HG02840 (cell line): ENCODE measurements around the gene PAN2.
"Not testable (repeated sequence)": the region's sequence is repeated elsewhere in the genome, so short reads cannot be mapped to it uniquely, and the experiment has no call there.

Experiments
- ATAC-seq: cut with Tn5 transposase; IDR thresholded peaks from one replicate; pipeline ENCODE4 v1.9.1; 2021; ENCODE audit warnings: mild to moderate bottlenecking, moderate library complexity, moderate number of reproducible peaks; ENCODE audit not compliant: unreplicated experiment, low FRiP score

The PAN2 gene

GRCh38 chr12:56342290-56342689 is 8.5 kb upstream of the PAN2 start:
- not testable (repeated sequence) for ATAC-seq

- ATAC-seq = no peak
These were observed 7.8 kb upstream of the PAN2 start for GRCh38 chr12:56341616-56342015.

- no peak for ATAC-seq
These were observed 5.3 kb upstream of the PAN2 start for GRCh38 chr12:56339158-56339422.

GRCh38 chr12:56338308-56339157 is 4.7 kb upstream of the PAN2 start, which contains the start of gene IL23A:
IL23A (plus strand) TSS chr12:56338884; CDS start chr12:56339045, 161 bp downstream.
- no peak for ATAC-seq

- ATAC-seq = no peak
These were observed 4.0 kb upstream of the PAN2 start for GRCh38 chr12:56337753-56338251.

- ATAC-seq = no peak
These were observed 2.8 kb upstream of the PAN2 start for GRCh38 chr12:56336361-56337167.

GRCh38 chr12:56335527-56335926 is 1.7 kb upstream of the PAN2 start:
- not testable (repeated sequence) for ATAC-seq

GRCh38 chr12:56334490-56334793 is 642 bp upstream of the PAN2 start:
- ATAC-seq = no peak

GRCh38 chr12:56333197-56333678 is 562 bp downstream of the PAN2 start:
- no peak for ATAC-seq

- no peak for ATAC-seq
These were observed 1.1 kb downstream of the PAN2 start for GRCh38 chr12:56332512-56333196.

GRCh38 chr12:56330936-56331490 is 2.8 kb downstream of the PAN2 start:
- no peak for ATAC-seq

- no peak for ATAC-seq
These were observed 7.3 kb downstream of the PAN2 start for GRCh38 chr12:56326533-56326932.

- ATAC-seq = no peak
These were observed 7.7 kb downstream of the PAN2 start for GRCh38 chr12:56326126-56326525.

GRCh38 chr12:56324206-56324605 is 9.6 kb downstream of the PAN2 start:
- ATAC-seq = no peak

- not testable (repeated sequence) for ATAC-seq
These were observed 12.2 kb downstream of the PAN2 start for GRCh38 chr12:56321610-56322009.

GRCh38 chr12:56321027-56321426 is 12.8 kb downstream of the PAN2 start:
- ATAC-seq = no peak

GRCh38 chr12:56317675-56318074 is 16.1 kb downstream of the PAN2 start:
- no peak for ATAC-seq

GRCh38 chr12:56315622-56316473 is 18.0 kb downstream of the PAN2 start, which contains the start of gene CNPY2:
CNPY2 (minus strand) TSS chr12:56315988; CDS start chr12:56315217, 771 bp downstream.
- ATAC-seq = peak; percentile 91

GRCh38 chr12:56315249-56315621 is 18.6 kb downstream of the PAN2 start:
- no peak for ATAC-seq

- no peak for ATAC-seq
These were observed 22.8 kb downstream of the PAN2 start for GRCh38 chr12:56311003-56311402.
